ENCODE data around the gene WDR93. TPM values are rescaled to one million over a fixed set of nuclear protein-coding genes. Genes with fewer than 3 reads are reported as not detected.

WDR93 gene
- total RNA-seq, 1 donor from 2014 or later: not detected

DNA sequence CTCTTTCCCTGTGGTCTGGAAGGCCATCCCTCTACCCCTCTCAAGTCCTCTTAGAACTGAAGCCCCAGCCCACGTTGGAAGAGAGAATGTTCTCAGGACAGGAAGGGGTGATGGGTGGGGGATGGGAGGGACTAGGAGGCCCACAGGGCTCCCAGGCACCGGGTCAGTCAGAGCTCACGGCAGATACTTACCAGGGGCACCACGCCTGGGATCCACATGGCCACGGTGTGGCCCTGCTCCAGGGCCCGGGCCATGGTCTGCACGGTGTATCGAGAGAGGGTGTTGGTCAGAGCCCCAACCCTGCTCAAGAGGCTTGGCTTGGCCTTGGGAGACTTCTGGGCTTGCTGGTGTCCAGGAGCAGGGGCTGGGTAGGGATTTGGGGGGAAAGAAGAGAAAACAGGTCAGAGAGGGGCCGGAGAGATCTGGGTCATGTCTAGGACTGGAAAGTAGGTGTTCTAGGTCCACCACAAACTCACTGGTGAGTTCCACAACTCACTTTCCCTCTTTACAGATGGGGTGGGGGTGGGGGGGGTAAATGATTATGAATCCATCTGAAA lies 21.2 kb upstream of the WDR93 start:
- H3K36me3 ChIP-seq: no peaks in the 10 kb centered on the region
- DNase-seq (no peak), ATAC-seq (no peak)

DNA sequence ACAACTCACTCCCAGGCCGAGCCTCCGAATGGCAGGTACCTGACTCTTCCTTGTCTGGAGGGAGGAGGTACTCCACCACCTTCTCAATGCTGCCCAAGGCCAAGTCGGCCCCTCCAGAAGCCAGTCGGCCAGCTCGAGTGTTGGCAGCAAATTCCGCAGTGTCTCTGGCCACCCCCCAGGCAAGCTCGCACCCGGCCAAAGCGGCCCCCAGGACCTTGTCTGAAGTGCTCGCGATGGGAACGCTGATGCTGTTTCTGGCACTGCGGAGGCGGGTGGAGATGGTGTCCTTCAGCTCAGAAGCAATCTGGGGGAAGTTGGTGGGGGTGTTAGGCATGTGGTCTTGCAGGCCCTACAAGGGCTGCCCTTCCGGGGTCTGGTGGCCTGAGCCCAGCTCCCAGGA lies 20.7 kb upstream of the WDR93 start:
- Histone ChIP-seq H3K27me3 (no peaks in the 10 kb centered on the region), H3K36me3 (no peaks in the 10 kb centered on the region), H3K27ac (no peak overlapping the region), H3K4me3 (no peak overlapping the region), H3K4me1 (peaks cover 5% of the 10 kb centered on the region), H3K9me3 (no peaks in the 10 kb centered on the region)
- ATAC-seq (no peak), DNase-seq (no peak)
- TF ChIP-seq, protein P1, sequence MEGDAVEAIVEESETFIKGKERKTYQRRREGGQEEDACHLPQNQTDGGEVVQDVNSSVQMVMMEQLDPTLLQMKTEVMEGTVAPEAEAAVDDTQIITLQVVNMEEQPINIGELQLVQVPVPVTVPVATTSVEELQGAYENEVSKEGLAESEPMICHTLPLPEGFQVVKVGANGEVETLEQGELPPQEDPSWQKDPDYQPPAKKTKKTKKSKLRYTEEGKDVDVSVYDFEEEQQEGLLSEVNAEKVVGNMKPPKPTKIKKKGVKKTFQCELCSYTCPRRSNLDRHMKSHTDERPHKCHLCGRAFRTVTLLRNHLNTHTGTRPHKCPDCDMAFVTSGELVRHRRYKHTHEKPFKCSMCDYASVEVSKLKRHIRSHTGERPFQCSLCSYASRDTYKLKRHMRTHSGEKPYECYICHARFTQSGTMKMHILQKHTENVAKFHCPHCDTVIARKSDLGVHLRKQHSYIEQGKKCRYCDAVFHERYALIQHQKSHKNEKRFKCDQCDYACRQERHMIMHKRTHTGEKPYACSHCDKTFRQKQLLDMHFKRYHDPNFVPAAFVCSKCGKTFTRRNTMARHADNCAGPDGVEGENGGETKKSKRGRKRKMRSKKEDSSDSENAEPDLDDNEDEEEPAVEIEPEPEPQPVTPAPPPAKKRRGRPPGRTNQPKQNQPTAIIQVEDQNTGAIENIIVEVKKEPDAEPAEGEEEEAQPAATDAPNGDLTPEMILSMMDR (IDR thresholded peaks at IDR 0.05): no peak
- intact Hi-C loops (cut with DNase I): no loop called here

More for the DNA sequence above, 21.2 kb upstream of the WDR93 start:
- intact Hi-C loops (cut with DNase I): no loop called here
- H3K4me3 ChIP-seq: no peak overlapping the region
- no peaks in the 10 kb centered on the region for H3K27me3 ChIP-seq
- H3K4me1 ChIP-seq: peaks cover 8% of the 10 kb centered on the region
- TF ChIP-seq, protein P1 (IDR thresholded peaks at IDR 0.05): no peak
- no peak overlapping the region for H3K27ac ChIP-seq
- H3K9me3 ChIP-seq: no peaks in the 10 kb centered on the region

DNA sequence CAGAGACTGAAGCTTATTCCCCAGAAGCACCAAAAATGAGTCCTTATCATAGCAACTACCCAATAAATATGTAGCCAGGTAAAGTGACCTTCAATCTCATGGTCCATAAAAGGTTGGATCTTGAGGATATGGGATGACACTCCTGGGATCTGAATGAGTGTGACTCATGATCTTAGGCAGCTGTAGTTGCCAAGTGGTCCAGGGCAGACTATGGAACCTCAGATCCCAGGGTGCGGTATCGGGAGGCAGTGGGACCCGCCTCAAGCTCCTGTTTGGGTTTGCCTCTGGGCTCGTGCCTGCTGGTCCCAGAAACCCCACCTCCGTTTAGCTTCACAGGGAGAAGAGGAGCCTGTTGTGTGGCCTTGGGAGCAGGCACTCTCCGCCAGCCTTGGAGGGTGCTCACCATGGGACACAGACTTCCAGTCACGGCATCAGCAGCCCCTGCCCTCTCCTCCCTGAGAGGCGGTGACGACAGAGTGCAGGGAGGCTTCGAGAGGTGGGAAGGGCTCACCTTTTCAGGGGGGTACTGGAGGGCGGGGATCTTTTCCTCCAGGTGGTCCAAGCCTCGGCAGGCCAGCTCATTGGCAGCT lies 19.5 kb upstream of the WDR93 start:
- no peaks in the 10 kb centered on the region for H3K27me3 ChIP-seq
- no peak overlapping the region for H3K4me3 ChIP-seq
- H3K27ac ChIP-seq: no peak overlapping the region
- no peaks in the 10 kb centered on the region for H3K4me1 ChIP-seq
- H3K9me3 ChIP-seq: no peaks in the 10 kb centered on the region
- ATAC-seq (no peak), DNase-seq (no peak)
- TF ChIP-seq, protein P1 (IDR thresholded peaks at IDR 0.05): no peak
- intact Hi-C loops (cut with DNase I): no loop called here
- H3K36me3 ChIP-seq: no peaks in the 10 kb centered on the region

DNA sequence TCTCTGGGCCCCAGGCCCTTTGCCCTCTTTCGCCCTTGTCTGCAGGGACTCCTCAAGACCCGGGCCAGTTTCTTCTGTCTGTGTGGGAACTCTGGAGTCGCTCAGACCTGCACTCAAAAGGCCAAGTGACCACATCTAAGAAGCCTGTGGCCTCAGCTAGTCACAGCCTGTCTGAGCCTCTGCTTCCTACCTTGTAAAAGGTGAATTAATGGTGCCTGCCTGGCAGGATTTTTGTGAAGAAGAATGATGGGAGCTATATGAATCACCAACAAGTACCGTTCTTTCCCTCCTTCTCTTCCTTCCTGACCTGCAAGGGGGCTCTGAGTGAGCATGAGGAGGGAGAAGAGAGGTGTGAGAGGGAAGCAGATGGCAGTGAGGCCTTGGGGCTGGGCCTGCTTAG lies 18.9 kb upstream of the WDR93 start:
- Histone ChIP-seq H3K9me3 (no peaks in the 10 kb centered on the region), H3K36me3 (no peaks in the 10 kb centered on the region), H3K27me3 (no peaks in the 10 kb centered on the region), H3K27ac (no peak overlapping the region), H3K4me3 (no peak overlapping the region), H3K4me1 (no peaks in the 10 kb centered on the region)
- ATAC-seq (no peak), DNase-seq (no peak)
- intact Hi-C loops (cut with DNase I): no loop called here
- TF ChIP-seq, protein P1 (IDR thresholded peaks at IDR 0.05): no peak

DNA sequence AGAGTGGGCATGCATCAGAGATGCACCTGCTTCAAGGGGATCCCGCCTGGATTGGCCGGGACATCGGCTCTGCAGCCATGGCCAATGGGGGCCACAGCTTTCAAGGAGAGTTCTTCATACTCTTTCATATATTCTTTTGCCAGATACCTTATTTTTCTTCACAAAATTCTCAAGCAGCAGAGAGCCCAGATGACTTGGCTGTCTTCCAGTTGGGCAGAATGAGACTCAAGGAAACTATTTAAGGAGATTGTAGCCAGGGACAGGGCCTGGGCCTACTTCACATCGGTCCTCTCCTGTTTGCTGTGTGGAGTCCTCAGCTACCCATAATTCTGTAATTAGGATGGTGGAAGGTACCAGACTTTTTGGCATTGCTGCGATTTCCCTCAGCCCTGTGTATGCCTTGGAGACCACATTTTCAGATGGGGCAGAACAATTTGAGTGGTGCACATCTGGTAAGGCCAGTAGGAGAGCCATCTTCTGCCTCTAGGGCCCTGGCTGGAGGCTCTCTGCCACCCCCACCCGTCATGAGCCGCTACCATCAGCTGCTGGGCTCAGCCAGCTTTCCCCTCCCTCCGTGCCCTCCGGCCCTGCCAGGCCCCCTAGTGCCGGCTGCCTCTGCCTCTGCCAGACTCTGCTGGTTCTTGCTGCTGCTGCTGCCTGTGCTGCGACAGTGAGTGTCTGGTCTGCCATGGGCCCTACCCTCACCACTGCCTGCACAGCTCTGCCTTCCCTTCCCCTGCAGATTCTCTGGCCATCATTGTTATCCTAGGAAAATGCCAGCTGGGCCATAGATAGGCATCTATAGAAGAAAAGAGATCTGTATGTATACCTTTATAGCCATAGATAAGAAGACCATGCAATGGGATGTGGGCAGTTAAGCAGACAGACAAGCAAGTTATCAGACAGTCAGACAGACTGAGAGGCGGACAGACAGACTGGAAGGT lies 18.1 kb upstream of the WDR93 start:
- H3K36me3 ChIP-seq: no peaks in the 10 kb centered on the region
- H3K4me1 ChIP-seq: no peaks in the 10 kb centered on the region
- intact Hi-C loops (cut with DNase I): no loop called here
- H3K9me3 ChIP-seq: no peaks in the 10 kb centered on the region
- no peaks in the 10 kb centered on the region for H3K27me3 ChIP-seq
- ATAC-seq (no peak), DNase-seq (no peak)
- H3K27ac ChIP-seq: no peak overlapping the region
- no peak overlapping the region for H3K4me3 ChIP-seq
- TF ChIP-seq, protein P1 (IDR thresholded peaks at IDR 0.05): no peak
